Stomach smooth muscle (tissue), 2 donors: Measurements from ENCODE around the gene FABP6.

ENCODE experiments used
- H3K27ac ChIP-seq: one replicate; pipeline ENCODE4 v1.7.0; 2013; ENCODE audit warnings: mild to moderate bottlenecking, low read length, inconsistent platforms
- H3K27me3 ChIP-seq, 2 donors: one replicate each; pipeline ENCODE4 v1.7.0; 2013; ENCODE audit warnings: low read length in 2 of 2; ENCODE audit not compliant: insufficient read depth in 2 of 2, control insufficient read depth in 1 of 2
- H3K36me3 ChIP-seq, 2 donors: one replicate each; pipeline ENCODE4 v1.7.0; 2013; ENCODE audit warnings: low read length in 2 of 2; ENCODE audit not compliant: control insufficient read depth in 2 of 2, insufficient read depth in 2 of 2
- H3K4me1 ChIP-seq: one replicate; pipeline ENCODE4 v1.7.0; 2013; ENCODE audit warnings: low read length; ENCODE audit not compliant: control insufficient read depth, insufficient read depth
- H3K4me3 ChIP-seq, 2 donors: one replicate each; pipeline ENCODE4 v1.7.0; 2013; ENCODE audit warnings: low read length in 2 of 2
- H3K9ac ChIP-seq, 2 donors: one replicate each; pipeline ENCODE4 v1.7.0; 2013; ENCODE audit warnings: low read length in 2 of 2, mild to moderate bottlenecking in 1 of 2
- H3K9me3 ChIP-seq, 2 donors: one replicate each; pipeline ENCODE4 v1.7.0; 2013; ENCODE audit warnings: low read length in 2 of 2; ENCODE audit not compliant: control insufficient read depth in 2 of 2
- donor health status: healthy.
- donor health status: Pancreatic carcinoma.

Gene FABP6

DNA sequence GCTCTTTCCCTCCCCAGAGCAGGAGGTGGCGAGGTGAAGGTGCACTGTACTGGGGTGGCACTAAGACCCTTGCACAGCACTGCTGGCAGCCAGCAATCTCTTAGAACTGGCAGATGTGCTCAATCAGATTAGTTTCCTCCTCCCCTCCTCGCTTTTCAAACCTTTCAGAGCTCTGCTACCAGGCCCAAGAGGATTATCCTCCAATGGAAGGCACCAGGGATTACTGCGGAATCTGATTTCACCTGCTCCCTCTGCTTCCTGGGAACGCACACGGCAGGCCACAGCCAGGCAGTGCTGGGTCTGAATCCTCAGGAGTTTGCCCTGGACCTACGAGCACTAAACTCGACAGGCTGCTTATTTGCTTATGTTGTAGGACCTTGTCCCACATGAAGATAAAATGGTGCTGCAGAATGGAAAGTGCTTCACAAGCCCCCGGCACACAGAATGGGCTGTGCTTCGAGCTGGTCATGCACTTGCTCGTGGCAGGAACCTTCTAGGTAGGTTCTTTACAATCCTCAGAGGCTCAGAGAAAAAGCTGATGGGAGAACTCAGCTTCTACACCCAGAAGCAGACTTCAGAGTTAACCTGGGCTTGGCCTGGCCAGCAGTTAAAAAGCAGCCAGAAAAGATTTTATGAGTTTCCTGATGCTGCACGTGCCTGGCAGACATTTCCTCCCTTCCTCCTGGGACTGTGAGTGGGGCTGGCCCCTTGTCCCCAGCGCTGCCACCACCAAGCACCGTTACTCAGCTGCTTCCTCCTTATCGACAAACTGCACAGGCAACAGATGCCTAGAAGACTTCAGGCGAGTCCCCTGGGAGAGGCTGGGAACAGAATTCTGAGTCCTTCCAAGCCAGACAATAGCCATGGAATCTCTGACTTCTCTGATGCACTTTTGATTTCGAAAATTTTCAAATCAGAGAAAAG lies 33.1 kb downstream of the FABP6 start:
- Histone ChIP-seq H3K27ac (no peak overlapping the region), H3K36me3 (no peaks in the 10 kb centered on the region), H3K27me3 (peaks cover 0 to 2% of the 10 kb centered on the region in 2 donors), H3K9me3 (no peaks in the 10 kb centered on the region), H3K4me3 (no peak overlapping the region), H3K4me1 (no peaks in the 10 kb centered on the region), H3K9ac (no peak overlapping the region)

DNA sequence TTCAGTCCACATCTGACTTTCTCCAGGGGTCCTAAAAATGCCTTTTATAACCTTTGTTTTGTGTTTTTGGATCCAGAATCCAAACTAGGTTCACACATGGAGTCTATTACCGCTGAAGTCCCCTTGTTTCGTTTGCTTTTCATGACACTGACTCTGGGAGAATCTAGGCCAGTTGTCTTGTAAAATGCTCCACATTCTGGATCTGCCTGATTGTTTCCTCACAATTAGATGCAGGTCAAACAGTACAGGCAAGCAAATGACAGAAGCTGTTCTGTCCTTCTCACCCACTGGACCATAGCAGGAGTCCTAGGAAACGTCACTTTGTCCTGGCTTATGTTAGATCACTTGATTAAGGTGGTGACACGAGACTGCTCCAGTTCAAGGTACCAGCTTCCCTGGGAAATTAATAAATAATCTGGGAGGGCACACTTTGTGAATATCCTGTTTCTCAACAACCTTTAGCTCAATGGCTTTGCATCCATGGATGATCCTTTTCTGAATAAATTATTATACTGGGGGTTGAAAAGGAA lies 34.1 kb downstream of the FABP6 start:
- H3K9ac ChIP-seq: no peak overlapping the region
- H3K9me3 ChIP-seq: no peaks in the 10 kb centered on the region
- H3K36me3 ChIP-seq: peaks cover 0 to under 1% of the 10 kb centered on the region in 2 donors
- H3K4me3 ChIP-seq: no peak overlapping the region
- H3K27me3 ChIP-seq: peaks cover 0 to 2% of the 10 kb centered on the region in 2 donors
- H3K27ac ChIP-seq: no peak overlapping the region
- H3K4me1 ChIP-seq: no peaks in the 10 kb centered on the region

DNA sequence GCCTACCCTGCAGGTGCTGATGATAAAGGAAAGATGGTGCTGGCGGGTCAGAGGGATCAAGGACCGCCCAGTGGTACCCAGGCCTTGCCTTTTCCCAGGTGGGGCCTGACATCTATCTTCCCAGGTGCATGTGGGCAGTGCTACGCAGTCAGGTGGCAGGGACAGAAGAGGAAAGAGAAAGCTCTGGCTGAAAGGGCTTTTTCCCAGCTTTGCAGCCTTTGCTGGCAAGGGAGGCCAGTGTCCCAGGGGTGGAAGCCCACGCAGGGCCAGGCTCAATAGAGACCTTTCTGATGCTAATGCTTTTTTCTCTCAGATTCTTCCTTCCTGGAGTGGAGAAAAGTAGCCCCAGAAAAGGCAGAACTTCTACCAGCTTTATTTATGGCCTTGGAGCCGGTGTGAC lies 36.7 kb downstream of the FABP6 start:
- H3K36me3 ChIP-seq: peaks cover 0 to 2% of the 10 kb centered on the region in 2 donors
- H3K27me3 ChIP-seq: peaks cover 0 to 2% of the 10 kb centered on the region in 2 donors

DNA sequence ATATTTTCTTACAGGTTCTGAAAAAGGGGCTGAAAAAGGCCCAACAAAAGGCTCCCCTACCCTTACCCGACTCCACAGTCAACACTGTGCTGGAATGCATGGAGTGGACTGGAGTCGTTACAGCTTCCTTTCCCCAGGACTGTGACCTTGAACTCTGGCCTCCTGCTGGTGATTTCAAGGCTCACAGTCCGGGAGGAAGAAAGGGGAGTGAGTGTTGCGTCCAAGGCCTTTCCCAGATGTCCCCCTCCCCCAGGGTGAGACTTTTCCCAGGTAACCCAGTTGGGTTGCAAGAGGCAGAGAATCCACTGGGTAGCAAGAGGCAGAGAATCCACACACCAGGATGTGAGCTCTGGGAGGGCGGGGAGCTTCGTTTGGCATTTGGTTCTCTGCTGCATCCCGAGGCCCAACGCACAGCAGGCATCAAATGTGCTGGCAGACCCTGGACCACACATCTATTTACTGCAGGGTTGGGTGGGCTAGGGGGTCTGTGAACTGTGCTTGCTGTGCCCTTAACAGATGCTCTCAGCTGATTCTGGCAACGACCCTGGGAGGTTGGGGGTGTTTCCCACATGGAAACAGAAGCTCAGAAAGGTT lies 37.5 kb downstream of the FABP6 start:
- no peak overlapping the region for H3K4me3 ChIP-seq
- peaks cover 0 to 2% of the 10 kb centered on the region in 2 donors for H3K36me3 ChIP-seq
- peaks cover 0 to 2% of the 10 kb centered on the region in 2 donors for H3K27me3 ChIP-seq
- no peak overlapping the region for H3K9ac ChIP-seq
- peaks cover 2% of the 10 kb centered on the region for H3K4me1 ChIP-seq
- H3K9me3 ChIP-seq: no peaks in the 10 kb centered on the region
- H3K27ac ChIP-seq: no peak overlapping the region

More for the DNA sequence above, 36.7 kb downstream of the FABP6 start:
- Histone ChIP-seq H3K9ac (no peak overlapping the region), H3K4me3 (no peak overlapping the region), H3K9me3 (no peaks in the 10 kb centered on the region), H3K27ac (no peak overlapping the region), H3K4me1 (peaks cover 2% of the 10 kb centered on the region)

DNA sequence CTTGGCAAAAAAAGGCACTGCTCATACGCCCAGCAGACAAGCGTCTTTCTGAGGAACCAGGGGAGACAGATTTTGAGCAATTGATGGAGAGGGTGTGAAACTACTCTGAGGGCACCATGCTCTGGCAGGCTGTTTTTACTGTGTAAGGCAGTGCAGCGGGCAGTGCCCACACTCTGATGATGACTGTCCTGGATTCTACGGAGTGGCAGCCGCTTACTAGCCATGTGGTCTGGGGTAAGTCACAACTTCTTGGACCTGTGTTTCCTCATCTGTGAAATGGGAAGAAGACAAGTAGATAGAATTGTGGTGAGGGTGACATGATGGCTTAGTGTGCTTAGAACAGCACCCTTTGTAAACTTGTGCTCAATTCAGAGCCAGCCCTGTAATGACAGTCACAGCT lies 38.8 kb downstream of the FABP6 start:
- Histone ChIP-seq H3K9me3 (no peaks in the 10 kb centered on the region), H3K4me1 (peaks cover 2% of the 10 kb centered on the region), H3K36me3 (peaks cover 0 to 2% of the 10 kb centered on the region in 2 donors), H3K27ac (no peak overlapping the region), H3K27me3 (no peaks in the 10 kb centered on the region), H3K9ac (no peak overlapping the region), H3K4me3 (no peak overlapping the region)

DNA sequence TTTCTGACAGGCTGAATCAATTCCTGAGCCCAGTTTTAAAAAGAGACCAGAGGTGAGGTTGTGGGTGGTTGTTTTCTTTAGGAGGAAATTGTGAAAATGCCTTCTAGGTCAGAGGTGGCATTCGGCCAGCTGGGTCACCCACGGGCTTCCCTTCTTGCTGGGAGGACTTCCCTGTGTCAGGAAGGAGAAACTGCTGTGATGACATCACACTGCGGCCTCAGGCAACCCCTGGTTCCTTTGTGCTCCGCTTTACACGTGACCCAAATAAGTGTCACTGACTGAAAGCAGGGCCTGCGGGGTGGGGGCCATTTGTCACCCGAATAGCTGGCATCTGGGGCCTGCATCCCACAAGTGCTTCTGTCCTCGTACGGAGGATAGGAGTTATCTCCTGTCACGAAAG lies 39.7 kb downstream of the FABP6 start:
- Histone ChIP-seq H3K9me3 (no peaks in the 10 kb centered on the region), H3K27ac (no peak overlapping the region), H3K4me1 (peaks cover 2% of the 10 kb centered on the region), H3K9ac (no peak overlapping the region), H3K4me3 (no peak overlapping the region), H3K27me3 (no peaks in the 10 kb centered on the region), H3K36me3 (peaks cover 0 to 2% of the 10 kb centered on the region in 2 donors)

DNA sequence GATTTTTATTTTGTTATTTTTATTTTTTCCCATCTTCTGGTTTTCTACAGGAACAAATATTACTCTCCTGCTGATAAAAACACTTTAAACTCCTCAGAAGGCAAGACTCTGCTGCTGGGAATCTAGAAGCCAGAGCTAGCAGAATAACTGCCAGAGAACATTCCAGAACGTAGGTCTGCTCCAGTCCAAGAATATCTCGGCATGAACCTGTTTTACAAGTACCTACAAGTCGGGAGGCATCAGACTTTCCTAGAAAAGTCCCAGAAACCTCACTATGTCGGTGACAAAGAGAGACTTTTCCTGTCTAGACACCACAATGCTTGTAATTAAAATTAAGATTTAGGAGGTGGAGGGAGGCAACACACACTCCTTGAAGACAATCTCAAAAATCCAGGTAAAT lies 41.4 kb downstream of the FABP6 start:
- Histone ChIP-seq H3K4me3 (no peak overlapping the region), H3K4me1 (peaks cover 2% of the 10 kb centered on the region), H3K27ac (no peak overlapping the region), H3K9ac (no peak overlapping the region), H3K9me3 (no peaks in the 10 kb centered on the region), H3K27me3 (no peaks in the 10 kb centered on the region), H3K36me3 (peaks cover 0 to 2% of the 10 kb centered on the region in 2 donors)

DNA sequence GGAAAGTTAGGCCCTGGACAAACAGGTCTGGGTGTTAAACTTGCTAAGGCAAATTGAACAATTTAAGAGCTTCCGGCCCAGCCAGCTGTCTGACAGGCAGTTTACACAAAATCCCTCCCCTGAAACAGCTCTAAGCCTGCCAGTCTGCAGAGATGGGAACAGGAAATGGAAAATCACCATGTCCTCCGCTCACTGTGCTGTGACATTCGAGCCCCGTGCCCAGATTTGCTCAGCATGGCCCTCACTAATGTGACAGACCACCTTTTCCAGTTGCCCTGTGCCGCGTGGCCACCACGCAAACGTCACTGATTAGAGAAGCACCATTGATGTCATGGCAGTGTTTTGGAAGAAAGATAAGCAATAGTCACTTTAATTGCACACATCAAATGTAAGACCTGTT lies 42.1 kb downstream of the FABP6 start:
- Histone ChIP-seq H3K9ac (no peak overlapping the region), H3K4me1 (peaks cover 2% of the 10 kb centered on the region), H3K4me3 (no peak overlapping the region), H3K27me3 (no peaks in the 10 kb centered on the region), H3K9me3 (no peaks in the 10 kb centered on the region), H3K27ac (no peak overlapping the region), H3K36me3 (peaks cover 0 to 2% of the 10 kb centered on the region in 2 donors)

DNA sequence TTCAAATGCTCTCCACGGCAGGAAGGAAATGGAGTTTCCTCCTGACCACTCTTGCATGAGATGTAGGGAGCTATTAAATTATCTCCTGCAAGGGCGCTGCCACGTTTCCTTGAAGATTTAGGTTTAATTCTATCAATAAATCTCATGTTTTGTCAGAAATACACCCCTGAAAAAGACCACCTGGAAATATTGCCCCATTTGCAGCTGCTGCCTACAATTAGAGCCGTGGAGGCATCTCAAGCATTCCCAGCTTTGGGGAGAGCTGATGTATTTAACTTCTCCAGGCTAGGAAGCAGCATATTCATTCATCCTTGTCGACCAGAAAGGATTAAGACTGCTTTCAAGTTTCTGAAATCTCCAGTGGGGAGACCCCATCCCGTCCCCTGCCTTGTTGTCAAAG lies 42.5 kb downstream of the FABP6 start:
- no peak overlapping the region for H3K27ac ChIP-seq
- H3K4me3 ChIP-seq: no peak overlapping the region
- H3K36me3 ChIP-seq: peaks cover 0 to 2% of the 10 kb centered on the region in 2 donors
- no peaks in the 10 kb centered on the region for H3K9me3 ChIP-seq
- H3K9ac ChIP-seq: no peak overlapping the region
- no peaks in the 10 kb centered on the region for H3K27me3 ChIP-seq
- H3K4me1 ChIP-seq: peaks cover 2% of the 10 kb centered on the region

DNA sequence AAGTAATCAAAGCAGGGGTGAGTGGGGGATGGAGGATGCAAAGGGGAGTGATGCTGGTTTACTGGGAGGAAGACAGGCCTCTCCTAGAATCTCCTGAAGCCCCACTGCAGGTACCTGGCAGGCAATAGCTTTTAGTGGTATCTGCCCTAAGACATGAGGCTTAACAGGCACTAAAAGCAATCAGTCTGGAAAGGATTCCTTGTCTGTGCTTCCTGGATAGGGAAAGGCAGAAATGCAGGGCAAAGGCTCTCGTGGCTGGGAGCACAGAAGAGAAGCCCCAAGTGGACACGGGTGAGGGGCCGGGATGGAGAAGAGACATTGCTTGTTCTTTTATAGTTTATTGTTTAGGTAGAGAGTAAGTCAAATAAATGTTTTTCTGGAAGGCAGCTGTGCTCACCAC lies 43.0 kb downstream of the FABP6 start:
- H3K4me1 ChIP-seq: peaks cover 2% of the 10 kb centered on the region
- H3K27me3 ChIP-seq: no peaks in the 10 kb centered on the region
- no peak overlapping the region for H3K27ac ChIP-seq
- no peaks in the 10 kb centered on the region for H3K9me3 ChIP-seq
- H3K9ac ChIP-seq: no peak overlapping the region
- no peak overlapping the region for H3K4me3 ChIP-seq
- peaks cover 0 to 2% of the 10 kb centered on the region in 2 donors for H3K36me3 ChIP-seq
